ENCODE data around the gene SSNA1.
A peak's percentile ranks its signal among the peaks of the same experiment; 100 is the strongest.

Gene SSNA1

DNA sequence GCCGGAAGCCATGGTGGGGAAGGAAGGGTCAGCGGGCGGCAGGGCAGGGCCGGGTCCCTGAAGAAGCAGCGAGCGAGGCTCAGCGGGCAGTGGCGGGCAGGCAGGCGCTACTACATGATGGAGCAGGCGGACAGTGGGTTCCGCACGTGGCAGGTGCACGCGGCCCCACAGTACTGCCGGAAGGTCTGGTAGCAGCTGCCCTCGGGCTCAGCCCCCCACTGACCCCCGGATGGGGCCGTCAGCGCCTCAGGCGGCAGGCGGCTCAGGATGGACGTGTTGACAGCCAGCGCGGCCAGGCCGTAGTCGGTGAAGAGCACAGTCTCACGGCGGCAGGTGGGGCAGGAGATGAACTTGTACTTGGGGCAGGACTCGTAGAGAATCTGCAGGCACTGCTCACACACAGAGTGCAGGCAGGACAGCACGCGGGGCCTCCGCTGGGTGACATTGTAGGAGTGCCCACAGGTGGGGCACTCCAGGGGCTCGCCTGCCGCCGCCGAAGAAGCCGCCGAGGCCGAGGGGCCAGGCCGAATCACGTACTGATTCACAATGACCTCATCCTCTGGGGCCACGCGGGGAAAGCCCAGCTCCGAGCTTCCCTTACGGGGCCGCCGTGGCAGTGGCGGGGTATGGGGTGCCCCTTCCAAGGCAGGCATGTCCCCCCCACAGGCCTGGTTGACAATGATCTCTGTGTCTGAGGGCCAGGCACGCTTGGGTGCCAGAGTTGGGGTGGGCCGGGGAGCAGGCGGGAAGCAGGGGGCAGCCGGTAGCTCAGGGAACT is 32.0 kb downstream of the SSNA1 start:
- peaks cover 2% of the 10 kb centered on the region for H3K36me3 ChIP-seq (ENCODE audit: control insufficient read depth, insufficient read depth, low read length)
- H3K27ac ChIP-seq (ENCODE audit: low read depth, low read length): no peak overlapping the region
- H3K4me3 ChIP-seq (ENCODE audit: low read length): no peak overlapping the region
- peaks cover 8% of the 10 kb centered on the region for H3K4me1 ChIP-seq (ENCODE audit: control insufficient read depth, insufficient read depth, low read length)
- no peaks in the 10 kb centered on the region for H3K27me3 ChIP-seq (ENCODE audit: control insufficient read depth, insufficient read depth, low read length)
- H3K9ac ChIP-seq (ENCODE audit: low read length): no peak overlapping the region

DNA sequence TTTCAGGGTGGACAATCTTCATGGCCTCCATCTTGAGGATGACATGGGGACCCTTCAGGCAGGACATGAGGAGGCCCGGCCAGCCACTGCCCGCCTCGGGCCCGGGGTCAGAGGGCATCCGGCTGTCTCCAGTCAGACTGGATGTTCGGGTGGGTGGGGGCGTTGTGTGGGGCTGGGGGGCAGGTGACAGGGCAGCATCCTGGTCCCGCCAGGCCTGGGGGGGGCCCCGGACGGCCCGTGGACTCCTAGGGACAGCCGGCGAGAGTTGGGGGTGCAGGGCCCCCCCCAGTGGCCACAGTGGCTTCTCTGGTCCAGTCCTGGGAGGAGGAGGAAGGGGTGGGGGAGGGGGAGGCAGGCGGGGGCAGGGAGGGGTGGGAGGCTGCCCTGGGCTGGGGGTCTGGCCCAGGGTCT is 32.6 kb downstream of the SSNA1 start:
- H3K4me3 ChIP-seq (ENCODE audit: low read length): no peak overlapping the region
- H3K27ac ChIP-seq (ENCODE audit: low read depth, low read length): no peak overlapping the region
- peaks cover 1% of the 10 kb centered on the region for H3K36me3 ChIP-seq (ENCODE audit: control insufficient read depth, insufficient read depth, low read length)
- peaks cover 8% of the 10 kb centered on the region for H3K4me1 ChIP-seq (ENCODE audit: control insufficient read depth, insufficient read depth, low read length)
- no peak overlapping the region for H3K9ac ChIP-seq (ENCODE audit: low read length)
- no peaks in the 10 kb centered on the region for H3K27me3 ChIP-seq (ENCODE audit: control insufficient read depth, insufficient read depth, low read length)

- no peak overlapping the region for H3K27ac ChIP-seq (ENCODE audit: low read depth, low read length)
- peaks cover 8% of the 10 kb centered on the region for H3K4me1 ChIP-seq (ENCODE audit: control insufficient read depth, insufficient read depth, low read length)
Measured at GRCh38 chr9:137221506-137222111, 33.1 kb downstream of the SSNA1 start.

GRCh38 chr9:137222190-137223077 is 34.0 kb downstream of the SSNA1 start, which contains the start of gene RNF208:
RNF208 (minus strand) TSS chr9:137222240; CDS start chr9:137221212, 1,028 bp downstream.
- Histone ChIP-seq H3K36me3 (ENCODE audit: control insufficient read depth, insufficient read depth, low read length) (no peaks in the 10 kb centered on the region), H3K4me3 (ENCODE audit: low read length) (peak within 1 kb of the TSS; percentile 71), H3K4me1 (ENCODE audit: control insufficient read depth, insufficient read depth, low read length) (peaks cover 8% of the 10 kb centered on the region), H3K27me3 (ENCODE audit: control insufficient read depth, insufficient read depth, low read length) (no peaks in the 10 kb centered on the region), H3K27ac (ENCODE audit: low read depth, low read length) (peak within 1 kb of the TSS; percentile 91), H3K9ac (ENCODE audit: low read length) (peak within 1 kb of the TSS; percentile 57)

More at GRCh38 chr9:137221506-137222111, 33.1 kb downstream of the SSNA1 start:
- Histone ChIP-seq H3K27me3 (ENCODE audit: control insufficient read depth, insufficient read depth, low read length) (no peaks in the 10 kb centered on the region), H3K9ac (ENCODE audit: low read length) (no peak overlapping the region), H3K4me3 (ENCODE audit: low read length) (peak overlapping the region; percentile 13), H3K36me3 (ENCODE audit: control insufficient read depth, insufficient read depth, low read length) (no peaks in the 10 kb centered on the region)

- H3K36me3 ChIP-seq (ENCODE audit: control insufficient read depth, insufficient read depth, low read length): no peaks in the 10 kb centered on the region
- H3K9ac ChIP-seq (ENCODE audit: low read length): peak overlapping the region; percentile 97
- peaks cover 8% of the 10 kb centered on the region for H3K4me1 ChIP-seq (ENCODE audit: control insufficient read depth, insufficient read depth, low read length)
- peaks cover under 1% of the 10 kb centered on the region for H3K27me3 ChIP-seq (ENCODE audit: control insufficient read depth, insufficient read depth, low read length)
- peak overlapping the region; percentile 91 for H3K27ac ChIP-seq (ENCODE audit: low read depth, low read length)
- H3K4me3 ChIP-seq (ENCODE audit: low read length): peak overlapping the region; percentile 71
Measured at GRCh38 chr9:137223078-137223970, 34.8 kb downstream of the SSNA1 start.

DNA sequence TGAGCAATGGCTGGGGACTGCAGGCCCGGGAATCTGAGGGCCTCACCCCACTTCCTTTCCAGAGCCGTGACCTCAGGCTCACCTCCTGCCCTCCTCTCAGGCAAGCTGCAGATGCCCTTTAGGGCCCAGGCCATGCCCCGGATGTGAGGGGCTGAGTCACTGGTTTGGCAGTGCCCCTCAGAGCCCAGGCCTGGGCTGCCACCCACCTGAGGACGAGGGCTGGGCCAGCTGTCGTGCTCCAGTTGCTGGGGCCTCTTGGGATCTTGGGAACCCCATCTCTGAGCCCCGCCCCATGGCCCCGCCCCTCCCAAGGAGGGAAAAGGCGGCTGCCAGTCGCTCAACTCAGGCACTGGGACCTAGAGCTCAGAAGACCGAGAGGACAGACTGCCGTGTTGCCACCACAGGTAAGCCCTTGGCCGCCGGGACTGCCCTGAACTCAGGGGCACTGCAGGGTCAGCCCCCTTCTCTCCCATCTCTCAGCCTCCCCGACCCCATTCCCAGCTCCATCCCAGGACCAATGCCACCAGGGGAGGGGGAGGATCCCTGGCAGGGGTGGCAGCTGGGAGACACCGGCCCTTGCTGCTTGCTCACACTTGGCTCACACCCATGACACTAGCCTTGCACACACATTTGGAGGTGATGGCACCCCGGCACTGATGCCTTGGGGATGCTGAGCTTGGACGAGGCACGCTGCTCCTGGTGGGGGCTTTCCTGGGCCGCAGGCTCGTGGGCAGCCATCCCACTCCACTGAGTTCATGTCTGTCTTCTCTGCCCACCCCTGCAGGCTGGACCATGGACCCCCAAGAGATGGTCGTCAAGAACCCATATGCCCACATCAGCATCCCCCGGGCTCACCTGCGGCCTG is 36.6 kb downstream of the SSNA1 start, which contains the start of gene CYSRT1:
CYSRT1 (plus strand) TSS at position 345 of the 865 bp plus-strand sequence; CDS start at position 793, 448 bp downstream.
- H3K27me3 ChIP-seq (ENCODE audit: control insufficient read depth, insufficient read depth, low read length): peaks cover 16% of the 10 kb centered on the region
- no peaks in the 10 kb centered on the region for H3K36me3 ChIP-seq (ENCODE audit: control insufficient read depth, insufficient read depth, low read length)
- H3K4me1 ChIP-seq (ENCODE audit: control insufficient read depth, insufficient read depth, low read length): peaks cover 8% of the 10 kb centered on the region
- peak within 1 kb of the TSS; percentile 70 for H3K4me3 ChIP-seq (ENCODE audit: low read length)
- peak within 1 kb of the TSS; percentile 91 for H3K27ac ChIP-seq (ENCODE audit: low read depth, low read length)
- peak within 1 kb of the TSS; percentile 97 for H3K9ac ChIP-seq (ENCODE audit: low read length)

GRCh38 chr9:137225699-137226331 is 37.3 kb downstream of the SSNA1 start:
- Histone ChIP-seq H3K27ac (ENCODE audit: low read depth, low read length) (no peak overlapping the region), H3K9ac (ENCODE audit: low read length) (no peak overlapping the region), H3K27me3 (ENCODE audit: control insufficient read depth, insufficient read depth, low read length) (peaks cover 24% of the 10 kb centered on the region), H3K36me3 (ENCODE audit: control insufficient read depth, insufficient read depth, low read length) (no peaks in the 10 kb centered on the region), H3K4me1 (ENCODE audit: control insufficient read depth, insufficient read depth, low read length) (peaks cover 8% of the 10 kb centered on the region), H3K4me3 (ENCODE audit: low read length) (no peak overlapping the region)

DNA sequence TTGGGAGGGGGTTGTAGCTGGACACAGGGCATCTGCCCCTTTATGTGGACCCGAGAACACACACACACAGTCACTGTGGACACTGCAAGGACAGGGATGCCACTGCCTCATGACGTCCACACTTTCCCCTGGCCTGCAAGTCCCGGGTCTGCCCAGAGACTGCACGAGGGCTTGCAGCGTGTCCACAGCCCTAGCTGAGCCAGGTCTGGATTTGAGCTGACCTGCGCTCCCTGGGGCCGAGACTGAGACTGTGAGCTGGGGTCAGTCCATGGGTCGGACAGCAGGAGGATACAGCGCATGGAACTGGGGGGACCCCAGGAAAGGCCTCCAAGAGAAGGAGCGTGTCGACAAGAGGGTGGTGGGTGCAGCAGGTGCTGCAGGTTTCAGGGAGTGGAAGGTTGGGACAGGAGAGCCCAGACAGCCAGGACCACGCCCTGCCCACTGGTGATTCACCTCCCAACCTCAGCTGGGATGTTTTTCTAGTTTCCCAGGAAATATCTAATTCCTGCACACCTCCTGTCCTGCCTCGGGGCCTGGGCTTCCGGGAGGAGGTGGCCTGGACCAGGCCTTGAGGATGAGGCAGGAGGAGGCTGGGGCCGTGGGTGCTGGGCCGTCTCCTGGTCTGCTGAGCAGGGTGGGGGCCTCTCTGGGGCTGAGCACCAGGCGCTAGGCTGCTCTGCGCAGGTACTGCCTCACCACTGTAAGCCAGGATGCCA is 38.0 kb downstream of the SSNA1 start:
- Histone ChIP-seq H3K4me1 (ENCODE audit: control insufficient read depth, insufficient read depth, low read length) (peaks cover 8% of the 10 kb centered on the region), H3K27ac (ENCODE audit: low read depth, low read length) (no peak overlapping the region), H3K4me3 (ENCODE audit: low read length) (no peak overlapping the region), H3K9ac (ENCODE audit: low read length) (no peak overlapping the region), H3K27me3 (ENCODE audit: control insufficient read depth, insufficient read depth, low read length) (peaks cover 24% of the 10 kb centered on the region), H3K36me3 (ENCODE audit: control insufficient read depth, insufficient read depth, low read length) (no peaks in the 10 kb centered on the region)

GRCh38 chr9:137227054-137227852 is 38.8 kb downstream of the SSNA1 start, which contains the start of gene RNF224:
RNF224 (plus strand) TSS chr9:137227502; CDS start chr9:137228336, 834 bp downstream.
- Histone ChIP-seq H3K36me3 (ENCODE audit: control insufficient read depth, insufficient read depth, low read length) (no peaks in the 10 kb centered on the region), H3K9ac (ENCODE audit: low read length) (no peak within 1 kb of the TSS), H3K4me3 (ENCODE audit: low read length) (no peak within 1 kb of the TSS), H3K27ac (ENCODE audit: low read depth, low read length) (no peak within 1 kb of the TSS), H3K4me1 (ENCODE audit: control insufficient read depth, insufficient read depth, low read length) (peaks cover 8% of the 10 kb centered on the region), H3K27me3 (ENCODE audit: control insufficient read depth, insufficient read depth, low read length) (peaks cover 25% of the 10 kb centered on the region)
